GM21737 (cell line): Measurements from ENCODE around the gene ST3GAL3.
"Not testable (repeated sequence)": the region's sequence is repeated elsewhere in the genome, so short reads cannot be mapped to it uniquely, and the experiment has no call there.

ENCODE experiments used
- ATAC-seq: cut with Tn5 transposase; IDR thresholded peaks from one replicate; pipeline ENCODE4 v1.9.1; 2021; ENCODE audit warnings: mild to moderate bottlenecking, moderate library complexity; ENCODE audit not compliant: unreplicated experiment

Gene ST3GAL3

GRCh38 chr1:43817304-43817939 is 110.1 kb downstream of the ST3GAL3 start:
- ATAC-seq: no peak

DNA sequence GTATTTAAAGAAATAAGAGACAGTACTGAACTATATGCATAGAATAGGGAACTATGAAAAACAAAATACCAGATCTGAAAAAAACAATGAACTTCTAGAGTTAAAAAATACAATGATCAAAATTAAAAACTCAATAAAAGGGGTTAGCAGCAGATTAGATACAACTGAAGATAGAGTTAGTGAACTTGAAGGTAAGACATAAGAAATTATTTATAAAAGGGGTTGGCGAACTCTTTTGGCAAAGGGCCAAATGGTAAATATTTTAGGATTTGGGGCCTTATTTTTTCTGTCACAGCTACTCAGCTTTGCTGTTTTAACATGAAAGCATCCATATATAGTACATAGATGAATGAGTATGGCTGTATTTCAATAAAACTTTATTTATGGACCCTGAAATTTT is 111.4 kb downstream of the ST3GAL3 start:
- no peak for ATAC-seq

GRCh38 chr1:43819357-43819756 is 112.0 kb downstream of the ST3GAL3 start:
- ATAC-seq: no peak

GRCh38 chr1:43821471-43821870 is 114.1 kb downstream of the ST3GAL3 start:
- ATAC-seq: no peak

GRCh38 chr1:43822040-43822690 is 114.8 kb downstream of the ST3GAL3 start:
- ATAC-seq: no peak

DNA sequence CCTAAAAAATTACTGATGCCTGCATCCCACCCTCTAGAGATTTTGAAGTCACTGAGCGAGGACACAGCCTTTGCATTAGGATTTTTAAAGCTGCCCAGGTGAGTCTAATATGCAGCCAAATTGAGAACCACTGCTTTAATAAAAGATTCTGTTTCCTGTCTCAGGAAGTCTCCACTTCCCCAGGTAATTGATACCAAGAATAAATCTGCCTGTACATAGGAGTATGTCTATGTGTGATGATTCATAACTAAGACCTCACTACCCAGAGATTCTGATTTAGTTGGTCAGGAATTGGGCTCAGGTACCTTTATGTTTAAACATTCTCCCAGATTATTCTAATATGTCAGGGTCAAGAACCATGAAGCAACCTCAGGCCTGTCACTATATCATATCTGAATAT is 117.5 kb downstream of the ST3GAL3 start:
- ATAC-seq: no peak

- ATAC-seq: no peak
These were observed 121.2 kb downstream of the ST3GAL3 start for GRCh38 chr1:43828574-43828973.

DNA sequence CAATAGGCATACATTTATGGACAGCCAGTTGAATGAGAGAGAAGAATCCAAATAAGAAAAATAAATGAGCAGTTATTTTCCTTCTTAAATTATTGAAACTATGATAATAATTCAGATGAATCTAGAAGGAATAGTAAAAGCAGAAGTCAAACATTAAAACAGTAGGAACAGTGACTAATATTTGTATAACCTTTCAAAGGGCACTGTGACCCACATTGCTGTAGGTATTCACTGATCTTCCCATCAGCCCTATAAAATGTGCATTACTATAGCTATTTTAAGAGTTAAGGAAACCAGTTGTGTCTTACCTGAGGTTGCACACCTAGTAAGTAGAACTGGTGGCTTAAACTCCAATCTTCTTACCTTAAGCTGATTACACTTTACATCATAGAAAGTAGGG is 123.5 kb downstream of the ST3GAL3 start:
- no peak for ATAC-seq

DNA sequence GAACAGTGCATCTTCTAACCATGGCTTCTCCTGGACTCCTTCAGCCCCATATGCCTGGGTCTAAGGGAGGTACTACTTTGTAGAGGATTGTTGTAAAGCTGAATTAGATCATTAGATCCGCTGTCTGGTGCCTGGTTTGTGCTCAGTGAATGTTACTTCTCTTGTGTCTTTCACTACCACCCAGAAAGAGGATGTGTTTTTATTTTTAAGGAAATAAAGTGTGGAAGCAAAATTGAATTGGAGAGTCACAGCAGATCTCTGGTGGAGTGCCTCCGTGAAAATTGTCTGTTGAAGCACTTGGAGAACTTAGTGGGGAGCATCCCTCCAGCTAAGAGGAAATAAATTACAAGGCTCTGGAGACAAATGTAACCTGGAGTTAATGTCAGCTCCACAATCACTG is 124.5 kb downstream of the ST3GAL3 start:
- no peak for ATAC-seq

DNA sequence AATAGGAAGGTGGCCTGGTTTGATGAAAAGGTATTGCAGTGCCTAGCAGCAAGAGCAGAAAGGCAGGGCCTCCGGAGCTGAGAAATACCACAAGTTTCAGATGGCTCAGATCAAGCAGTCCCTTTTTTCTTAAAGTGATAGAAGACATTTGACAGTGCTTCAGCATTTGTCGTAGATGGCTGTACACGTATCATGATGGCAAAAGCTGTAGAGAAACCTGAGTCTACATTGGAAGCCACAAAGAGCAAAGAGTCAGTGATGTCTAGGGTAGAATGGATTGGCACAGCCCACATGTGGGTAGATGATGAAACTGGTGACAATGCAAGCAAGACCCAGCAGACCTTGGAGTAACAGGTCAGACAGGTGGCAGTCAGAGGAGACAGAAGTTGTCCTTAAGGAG is 124.9 kb downstream of the ST3GAL3 start:
- no peak for ATAC-seq

DNA sequence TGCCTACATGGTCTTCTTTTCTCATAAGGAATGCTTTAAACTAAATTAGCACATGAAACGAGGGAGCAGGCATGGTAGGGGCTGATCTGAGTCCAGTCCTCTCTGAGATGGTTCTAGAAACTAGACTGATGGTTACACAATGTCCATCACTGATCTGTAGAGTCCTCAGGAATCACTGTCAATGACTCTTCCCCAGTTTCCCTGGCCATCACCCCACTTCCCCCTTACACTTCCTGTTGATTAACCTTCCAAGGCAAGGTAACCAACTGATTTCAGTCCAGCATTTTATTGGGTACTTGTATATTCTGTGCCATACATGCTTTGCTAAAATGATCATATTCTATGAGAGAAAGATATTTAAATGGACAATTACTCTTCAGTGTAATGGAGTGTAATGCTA is 125.7 kb downstream of the ST3GAL3 start:
- ATAC-seq: no peak

- ATAC-seq: not testable (repeated sequence)
These were observed 126.6 kb downstream of the ST3GAL3 start for GRCh38 chr1:43833902-43834279.

- ATAC-seq: no peak
These were observed 127.1 kb downstream of the ST3GAL3 start for GRCh38 chr1:43834280-43835081.

DNA sequence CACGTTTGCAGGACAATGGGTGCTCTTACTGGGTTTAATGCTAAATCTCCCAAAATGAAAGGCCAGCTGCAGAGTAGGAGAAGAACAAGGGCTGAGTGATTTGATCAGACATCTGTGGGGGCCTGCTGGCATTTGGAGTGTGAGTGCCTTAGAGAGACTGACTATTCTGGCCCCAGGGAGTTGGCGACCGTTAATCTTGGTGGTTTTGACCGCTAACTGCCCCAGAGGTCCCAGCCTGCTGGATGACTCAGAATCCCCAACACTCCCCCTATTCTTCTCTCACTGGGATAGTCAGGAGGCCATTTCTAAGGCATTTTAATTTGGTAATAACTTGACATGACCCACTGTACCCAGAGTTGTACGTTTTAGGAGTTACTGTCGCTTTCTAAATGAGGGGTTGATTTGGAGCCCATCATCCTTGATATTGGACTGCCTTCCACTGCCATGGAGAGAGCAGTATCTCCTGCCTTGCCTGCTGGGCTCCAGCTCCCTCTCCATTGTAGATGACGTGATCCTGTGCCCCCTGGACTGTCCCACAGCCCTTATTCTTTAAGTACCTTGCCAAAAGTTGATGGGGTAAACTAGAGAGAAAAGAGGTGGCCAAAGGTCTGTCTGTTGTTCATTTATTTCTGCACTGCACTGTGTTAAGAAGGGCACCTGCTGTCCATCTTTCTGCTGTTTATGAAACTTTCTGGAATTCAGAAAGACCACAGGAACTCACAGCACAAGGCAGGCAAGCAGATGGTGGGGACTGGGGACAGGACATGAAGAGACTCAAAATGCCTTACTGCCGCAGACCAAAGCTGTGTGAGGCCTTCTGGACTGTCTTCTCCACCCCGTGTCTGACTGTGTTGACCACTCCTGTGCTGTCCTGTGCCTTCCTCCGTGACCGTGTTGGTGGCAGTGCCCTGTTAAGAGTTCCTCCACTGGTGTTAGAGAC is 128.0 kb downstream of the ST3GAL3 start:
- no peak for ATAC-seq

DNA sequence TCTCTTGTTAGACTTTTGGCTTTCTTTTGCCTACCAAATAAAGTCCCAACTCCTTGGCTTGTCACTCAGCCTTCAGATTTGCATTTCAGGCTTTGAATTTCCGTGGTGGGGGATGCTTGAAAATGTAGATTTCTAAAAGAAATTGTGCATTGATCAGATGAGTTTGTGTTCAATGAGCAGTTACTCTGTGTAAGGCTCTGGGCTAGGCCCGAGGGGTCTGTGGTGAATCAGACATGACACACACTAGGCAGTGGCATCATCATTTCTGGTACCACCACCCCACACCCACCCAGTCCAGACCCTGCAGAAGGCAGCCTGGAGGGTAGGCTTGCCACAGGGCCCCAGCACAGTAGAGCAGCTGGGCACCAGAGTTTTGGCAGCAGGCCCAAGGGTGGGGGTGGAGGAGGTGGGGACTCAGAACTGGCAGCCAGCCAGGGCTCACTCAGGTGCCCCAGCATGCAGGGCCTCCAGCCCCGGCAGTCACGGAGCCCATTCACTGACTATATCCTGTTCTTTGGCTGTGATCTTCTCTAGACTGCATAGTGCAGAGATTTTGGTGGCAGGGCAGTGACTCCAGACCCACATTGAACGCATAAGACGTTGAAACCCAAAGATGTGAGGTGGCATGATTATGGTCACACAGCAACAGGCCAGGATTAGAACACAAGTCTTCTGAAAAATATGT is 129.1 kb downstream of the ST3GAL3 start:
- ATAC-seq: peak; percentile 49

DNA sequence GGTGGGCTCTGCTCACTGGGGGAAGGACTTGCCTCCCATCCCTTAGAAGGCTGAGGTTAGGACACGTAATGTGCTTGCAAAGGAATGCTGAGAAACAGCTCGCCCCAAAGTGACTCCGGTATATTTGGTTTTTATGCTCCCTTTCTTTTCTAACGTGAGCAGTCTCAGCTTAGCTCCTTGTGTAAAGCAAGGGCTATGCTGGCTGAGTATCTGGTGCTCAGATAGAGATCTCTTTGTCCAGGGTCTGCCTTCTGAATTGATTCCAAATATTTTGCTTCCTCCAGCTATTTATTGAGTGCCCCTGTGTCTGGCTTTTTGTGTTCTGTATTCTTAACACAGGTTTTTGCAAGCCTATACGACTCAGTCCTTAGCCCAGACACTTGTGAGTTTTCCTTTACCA is 131.7 kb downstream of the ST3GAL3 start:
- ATAC-seq: no peak

DNA sequence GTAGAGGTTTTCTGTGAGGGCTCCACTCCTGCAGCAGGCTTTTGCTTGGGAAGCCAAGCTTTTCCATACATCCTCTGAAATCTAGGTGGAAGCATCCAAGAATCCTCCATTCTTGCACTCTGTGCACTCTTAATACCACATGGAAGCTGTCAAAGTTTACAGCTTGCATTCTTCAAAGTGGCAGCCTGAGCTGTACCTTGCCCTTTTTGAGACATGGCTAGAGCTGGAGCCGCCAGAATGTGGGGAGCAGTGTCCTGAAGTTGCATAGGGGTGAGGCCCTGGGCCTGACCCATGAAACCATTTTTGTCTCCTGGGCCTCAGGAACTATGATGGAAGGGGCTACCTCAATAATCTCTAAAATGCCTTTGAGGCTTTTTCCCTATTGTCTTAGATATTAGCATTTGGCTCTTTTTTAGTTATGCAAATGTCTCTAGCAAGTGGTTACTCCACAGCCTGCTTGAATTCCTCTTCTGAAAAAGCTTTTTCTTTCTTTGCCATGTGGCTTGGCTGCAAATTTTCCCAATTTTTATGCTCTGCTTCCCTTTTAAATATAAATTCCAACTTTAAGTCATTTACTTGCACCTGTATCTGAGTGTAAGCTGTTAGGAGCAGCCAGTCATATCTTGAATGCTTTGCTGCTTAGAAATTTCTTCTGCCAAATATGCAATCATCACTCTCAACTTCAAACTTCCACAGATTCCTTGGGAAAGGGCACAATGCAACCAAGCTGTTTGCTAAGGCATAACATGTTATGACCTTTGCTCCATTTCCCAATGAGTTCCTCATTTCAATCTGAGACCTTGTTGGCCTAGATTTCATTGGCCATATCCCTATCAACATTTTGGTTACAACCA is 134.2 kb downstream of the ST3GAL3 start:
- no peak for ATAC-seq

DNA sequence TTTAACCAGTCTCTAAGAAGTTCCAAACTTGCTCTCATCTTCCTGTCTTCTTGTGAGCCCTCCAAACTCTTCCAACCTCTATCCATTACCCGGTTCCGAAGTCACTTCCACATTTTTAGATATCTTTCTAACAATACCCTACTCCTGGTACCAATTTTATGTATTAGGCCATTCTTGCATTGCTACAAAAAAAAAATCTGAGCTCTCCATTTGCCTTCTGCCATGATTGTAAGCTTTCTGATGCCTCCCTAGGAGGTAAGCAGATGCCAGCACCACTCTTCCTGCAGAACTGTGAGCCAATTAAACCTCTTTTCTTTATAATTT is 134.8 kb downstream of the ST3GAL3 start:
- ATAC-seq: no peak

DNA sequence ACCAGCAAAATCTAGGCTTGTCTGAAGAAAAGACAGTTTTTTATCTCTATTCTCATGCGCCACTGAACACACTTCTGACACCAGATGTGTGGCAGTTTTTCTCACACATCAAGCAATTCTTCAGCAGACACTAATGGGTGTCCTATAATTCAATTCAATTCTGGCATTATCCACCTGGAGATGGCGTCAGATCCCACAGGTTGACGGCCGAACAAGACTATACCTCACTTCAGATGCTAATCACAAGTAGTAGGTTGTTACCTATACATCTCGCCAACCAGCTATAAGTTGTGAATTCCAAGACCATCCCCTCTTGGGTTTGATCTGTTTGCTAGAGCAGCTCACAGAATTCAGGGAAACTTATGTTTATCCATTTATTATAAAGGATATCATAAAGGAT is 136.3 kb downstream of the ST3GAL3 start:
- no peak for ATAC-seq

DNA sequence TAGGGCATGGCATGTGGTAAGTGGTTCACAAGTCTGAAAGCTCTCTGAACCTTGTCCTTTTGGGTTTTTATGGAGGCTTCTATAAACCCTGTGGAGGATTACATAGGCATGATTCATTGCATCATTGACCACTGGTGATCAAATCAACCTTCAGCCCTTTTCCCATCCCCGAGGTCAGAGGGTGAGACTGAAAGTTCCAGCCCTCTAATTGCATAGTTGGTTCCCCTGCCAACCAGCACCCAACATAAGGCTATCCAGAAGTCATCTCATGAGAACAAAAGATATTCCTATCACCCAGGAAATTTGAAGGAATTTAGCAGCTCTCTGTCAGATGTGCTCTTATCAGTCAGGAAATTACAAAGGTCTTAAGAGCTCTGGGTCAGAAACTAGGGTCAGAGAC is 136.8 kb downstream of the ST3GAL3 start:
- ATAC-seq: no peak
